SHP77 treated with DMSO at 0.1 percent for 48 hours (cell line): ENCODE measurements around the gene RNF10.
"Not testable (repeated sequence)": the region's sequence is repeated elsewhere in the genome, so short reads cannot be mapped to it uniquely, and the experiment has no call there.

ENCODE experiments used
- DNase-seq: peaks from one replicate; lab custom pipeline; 2025; lab: John Stamatoyannopoulos, UW

RNF10 gene

GRCh38 chr12:120617193-120617592, 83.0 kb downstream of the RNF10 start:
- DNase-seq = not testable (repeated sequence)

DNA sequence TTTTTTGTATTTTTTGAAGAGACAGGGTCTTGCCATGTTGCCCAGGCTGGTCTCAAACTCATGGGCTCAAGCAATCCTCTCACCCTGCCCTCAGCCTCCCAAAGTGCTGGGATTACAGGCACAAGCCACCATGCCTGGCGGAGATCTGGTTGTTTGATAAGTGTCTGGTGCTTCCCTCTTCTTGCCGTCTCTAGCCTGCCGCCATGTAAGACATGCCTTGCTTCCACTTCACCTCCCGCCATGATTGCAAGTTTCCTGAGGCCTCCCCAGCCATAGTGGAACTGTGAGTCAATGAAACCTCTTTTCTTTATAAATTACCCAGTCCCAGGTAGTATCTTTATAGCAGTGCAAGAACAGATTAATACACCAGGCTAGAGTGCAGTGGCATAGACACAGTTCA, 83.6 kb downstream of the RNF10 start:
- DNase-seq = not testable (repeated sequence)

DNA sequence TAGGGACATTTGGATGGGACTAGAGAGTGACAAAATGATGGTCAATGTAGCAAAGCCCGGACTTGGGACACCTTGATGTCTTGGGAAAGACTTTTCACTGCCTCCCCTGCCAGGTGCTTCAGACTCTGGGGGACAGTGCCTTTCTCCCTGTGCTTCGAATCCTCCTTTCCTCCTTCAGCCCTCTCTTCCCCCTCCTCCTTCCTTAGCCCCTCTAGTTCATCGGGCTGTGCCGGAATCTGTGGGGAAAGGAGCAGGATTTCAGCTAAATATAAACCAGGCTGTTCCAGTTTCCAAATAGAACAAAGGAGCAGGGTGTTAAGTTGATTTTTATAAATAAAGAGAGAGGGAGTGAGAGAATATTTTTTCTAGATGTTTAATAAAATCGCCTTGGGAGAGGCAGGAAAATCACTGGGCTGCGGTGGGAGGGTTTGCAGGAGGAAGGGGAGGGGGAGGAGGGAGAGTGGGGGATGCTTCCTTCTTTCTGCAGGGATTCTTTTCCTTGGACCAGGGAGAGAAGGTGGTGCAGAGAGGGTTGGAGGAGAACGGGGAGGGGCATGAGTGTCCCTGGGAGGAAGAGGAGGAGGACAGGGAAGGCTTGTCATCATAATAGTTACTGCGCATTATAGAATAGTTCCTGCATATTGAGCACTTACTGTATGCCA, 84.9 kb downstream of the RNF10 start:
- DNase-seq = no peak

GRCh38 chr12:120620624-120621023, 86.5 kb downstream of the RNF10 start:
- no peak for DNase-seq

- DNase-seq = no peak
These were observed 91.6 kb downstream of the RNF10 start for GRCh38 chr12:120625557-120626419.
